Measurements from ENCODE around the gene ZNF546. TPM values are rescaled to one million over a fixed set of nuclear protein-coding genes. Genes with fewer than 3 reads are reported as not detected.

The ZNF546 gene
- total RNA-seq, 4 donors from 2014 or later = 3.2 to 6.9 (median 4.2) TPM

- H3K9me3 ChIP-seq = no peaks in the 10 kb centered on the region
Measured at GRCh38 chr19:39970425-39970674, 26.5 kb upstream of the ZNF546 start.

GRCh38 chr19:39970675-39971379, 26.0 kb upstream of the ZNF546 start, which contains the start of gene PSMC4:
PSMC4 (plus strand) TSS chr19:39971165; CDS start chr19:39971203, 38 bp downstream.
- H3K27ac ChIP-seq = peak within 1 kb of the TSS; percentile 97 to 99 (median 99)
- H3K4me1 ChIP-seq = peaks cover 21 to 23% of the 10 kb centered on the region in 2 donors
- peaks cover 0 to 37% of the 10 kb centered on the region in 2 donors for H3K36me3 ChIP-seq
- in situ Hi-C loops (cut with MboI; ENCODE audit: low sequenced_read_pairs in 4 of 4) = loop anchor here in 2 of 4 donors (5.0 to 25.0 kb wide), 4 partner anchors 126 to 184 kb away; partner anchors contain the start of genes FBL (in 1 of the 2) and LEUTX (in 1 of the 2)
- H3K4me3 ChIP-seq = peak within 1 kb of the TSS; percentile 86 to 98 (median 94)
- no peaks in the 10 kb centered on the region for H3K27me3 ChIP-seq
- intact Hi-C loops (cut with DNase I; ENCODE audit: low total_unique reads) = loop anchor here (1.0 to 5.0 kb wide), 5 partner anchors 26 to 434 kb away; partner anchors contain the start of genes FBL and ZNF546
- TF ChIP-seq POLR2A (IDR thresholded peaks at IDR 0.05) = peak; percentile 92 to 97
- TF ChIP-seq CTCF (IDR thresholded peaks at IDR 0.05 in 4 of 5, conservative IDR thresholded peaks at IDR 0.05 in 1 of 5) = peak; percentile 24 to 81 (median 71)
- DNase-seq (peak; percentile 97 to 98), ATAC-seq (peak; percentile 98 to 99)
- H3K9me3 ChIP-seq = no peaks in the 10 kb centered on the region

More at GRCh38 chr19:39970425-39970674, 26.5 kb upstream of the ZNF546 start:
- in situ Hi-C loops (cut with MboI; ENCODE audit: low sequenced_read_pairs in 4 of 4) (loop anchor here in 2 of 4 donors (5.0 to 25.0 kb wide), 4 partner anchors 126 to 183 kb away; partner anchors contain the start of genes FBL (in 1 of the 2) and LEUTX (in 1 of the 2)), intact Hi-C loops (cut with DNase I; ENCODE audit: low total_unique reads) (loop anchor here (1.0 to 5.0 kb wide), 3 partner anchors 177 to 433 kb away; no protein-coding TSS in a partner anchor)
- H3K27ac ChIP-seq = peak overlapping the region; percentile 97 to 99 (median 99)
- H3K36me3 ChIP-seq = peaks cover 0 to 32% of the 10 kb centered on the region in 2 donors
- H3K4me1 ChIP-seq = peaks cover 21 to 23% of the 10 kb centered on the region in 2 donors
- peak overlapping the region; percentile 86 to 98 (median 94) for H3K4me3 ChIP-seq
- ATAC-seq (peak; percentile 34 to 40), DNase-seq (no peak)
- TF ChIP-seq CTCF (IDR thresholded peaks at IDR 0.05 in 4 of 5, conservative IDR thresholded peaks at IDR 0.05 in 1 of 5) (no peak), POLR2A (IDR thresholded peaks at IDR 0.05) (no peak)
- H3K27me3 ChIP-seq = no peaks in the 10 kb centered on the region

GRCh38 chr19:39971380-39972035, 25.4 kb upstream of the ZNF546 start:
- no peak for TF ChIP-seq POLR2A (IDR thresholded peaks at IDR 0.05)
- TF ChIP-seq CTCF (IDR thresholded peaks at IDR 0.05 in 4 of 5, conservative IDR thresholded peaks at IDR 0.05 in 1 of 5) = no peak
- DNase-seq = no peak
- peak overlapping the region; percentile 86 to 98 (median 94) for H3K4me3 ChIP-seq
- peak; percentile 6 to 8 for ATAC-seq
- in situ Hi-C loops (cut with MboI; ENCODE audit: low sequenced_read_pairs in 4 of 4) (loop anchor here in 2 of 4 donors (5.0 to 25.0 kb wide), 4 partner anchors 127 to 184 kb away; partner anchors contain the start of genes FBL (in 1 of the 2) and LEUTX (in 1 of the 2)), intact Hi-C loops (cut with DNase I; ENCODE audit: low total_unique reads) (loop anchor here (1.0 to 5.0 kb wide), 4 partner anchors 26 to 434 kb away; partner anchors contain the start of genes FBL and ZNF546)
- no peaks in the 10 kb centered on the region for H3K27me3 ChIP-seq
- H3K36me3 ChIP-seq = peaks cover 0 to 41% of the 10 kb centered on the region in 2 donors
- H3K9me3 ChIP-seq = no peaks in the 10 kb centered on the region
- H3K4me1 ChIP-seq = peaks cover 21 to 23% of the 10 kb centered on the region in 2 donors
- H3K27ac ChIP-seq = peak overlapping the region; percentile 97 to 99 (median 99)

- no peaks in the 10 kb centered on the region for H3K27me3 ChIP-seq
- no peak overlapping the region for H3K27ac ChIP-seq
- in situ Hi-C loops (cut with MboI; ENCODE audit: low sequenced_read_pairs in 4 of 4) (loop anchor here in 3 of 4 donors (5.0 to 25.0 kb wide), 5 partner anchors 130 to 238 kb away; partner anchors contain the start of genes FBL (in 1 of the 3), LEUTX (in 1 of the 3) and TTC9B (in 1 of the 3)), intact Hi-C loops (cut with DNase I; ENCODE audit: low total_unique reads) (loop anchor here (5.0 kb wide), 2 partner anchors 297 to 437 kb away; no protein-coding TSS in a partner anchor)
- TF ChIP-seq CTCF (IDR thresholded peaks at IDR 0.05 in 4 of 5, conservative IDR thresholded peaks at IDR 0.05 in 1 of 5) (no peak), POLR2A (IDR thresholded peaks at IDR 0.05) (no peak)
- H3K4me1 ChIP-seq = peaks cover 16 to 20% of the 10 kb centered on the region in 2 donors
- DNase-seq = no peak
- peaks cover 0 to 70% of the 10 kb centered on the region in 2 donors for H3K36me3 ChIP-seq
- H3K4me3 ChIP-seq = no peak overlapping the region
- ATAC-seq = no peak
- no peaks in the 10 kb centered on the region for H3K9me3 ChIP-seq
Measured at GRCh38 chr19:39974377-39975155, 22.3 kb upstream of the ZNF546 start.

All from gastrocnemius medialis (tissue), 4 donors.